Vagina (tissue), 2 donors: ENCODE measurements around the gene GHR. TPM values are rescaled to one million over a fixed set of nuclear protein-coding genes. Genes with fewer than 3 reads are reported as not detected.

ENCODE experiments used
- DNase-seq, 2 donors: peaks; one replicate each; pipeline ENCODE4 v3.0.0-alpha.2; 2017; ENCODE audit errors: extremely low spot score in 2 of 2
- H3K27ac ChIP-seq: fragments of 200-600 bp; sonication (generic); one replicate; pipeline ENCODE4 v1.5.1; 2019
- H3K27me3 ChIP-seq: fragments of 200-600 bp; sonication (generic); one replicate; pipeline ENCODE4 v1.5.1; 2019
- H3K36me3 ChIP-seq, 2 donors: fragments of 200-600 bp; sonication (generic); one replicate each; pipeline ENCODE4 v1.5.1; 2017 to 2019
- H3K4me1 ChIP-seq: fragments of 200-600 bp; sonication (generic); one replicate; pipeline ENCODE4 v1.5.1; 2019
- H3K4me3 ChIP-seq, 2 donors: fragments of 200-600 bp; sonication (generic); 1 replicate in 1 of 2; 2 replicates in 1 of 2; pipeline ENCODE4 v1.5.1; 2016 to 2019
- H3K9me3 ChIP-seq: fragments of 200-600 bp; sonication (generic); one replicate; pipeline ENCODE4 v1.5.1; 2019
- POLR2A ChIP-seq, 2 donors: fragments of 450-650 bp; IDR thresholded peaks; one replicate each; pipeline ENCODE4 v1.6.1; 2017; ENCODE audit warnings: antibody characterized with exemption in 2 of 2, mild to moderate bottlenecking in 2 of 2, moderate library complexity in 2 of 2
- POLR2AphosphoS5 ChIP-seq, 2 donors: sonication (generic); formaldehyde crosslinking; IDR thresholded peaks; one replicate each; pipeline ENCODE4 v1.9.0; 2017; ENCODE audit warnings: antibody characterized with exemption in 2 of 2, mild to moderate bottlenecking in 2 of 2, low read depth in 1 of 2; ENCODE audit not compliant: insufficient read depth in 1 of 2
- intact Hi-C: fragments of 100-400 bp; cut with DNase I; formaldehyde crosslinking; loops from one replicate; pipeline ENCODE4 v1.15.1; 2023
- total RNA-seq: library from RNA; depleted of rRNA; stranded (reverse); fragments of >200 nt; gene quantifications from one replicate; pipeline ENCODE4 v1.2.3, GENCODE V29; 2016
- TF ChIP-seq, protein P1 (sequence below), 3 experiments: fragments of 450-650 bp in 2 of 3; fragments of 200-600 bp in 1 of 3; sonication (generic) in 1 of 3; IDR thresholded peaks; one replicate each; pipeline ENCODE4 v1.5.1; 2017 to 2019; ENCODE audit warnings: antibody characterized with exemption in 3 of 3, mild to moderate bottlenecking in 2 of 3, moderate library complexity in 2 of 3

GHR gene
- total RNA-seq, 1 donor from 2014 or later, result 16.7 TPM

DNA sequence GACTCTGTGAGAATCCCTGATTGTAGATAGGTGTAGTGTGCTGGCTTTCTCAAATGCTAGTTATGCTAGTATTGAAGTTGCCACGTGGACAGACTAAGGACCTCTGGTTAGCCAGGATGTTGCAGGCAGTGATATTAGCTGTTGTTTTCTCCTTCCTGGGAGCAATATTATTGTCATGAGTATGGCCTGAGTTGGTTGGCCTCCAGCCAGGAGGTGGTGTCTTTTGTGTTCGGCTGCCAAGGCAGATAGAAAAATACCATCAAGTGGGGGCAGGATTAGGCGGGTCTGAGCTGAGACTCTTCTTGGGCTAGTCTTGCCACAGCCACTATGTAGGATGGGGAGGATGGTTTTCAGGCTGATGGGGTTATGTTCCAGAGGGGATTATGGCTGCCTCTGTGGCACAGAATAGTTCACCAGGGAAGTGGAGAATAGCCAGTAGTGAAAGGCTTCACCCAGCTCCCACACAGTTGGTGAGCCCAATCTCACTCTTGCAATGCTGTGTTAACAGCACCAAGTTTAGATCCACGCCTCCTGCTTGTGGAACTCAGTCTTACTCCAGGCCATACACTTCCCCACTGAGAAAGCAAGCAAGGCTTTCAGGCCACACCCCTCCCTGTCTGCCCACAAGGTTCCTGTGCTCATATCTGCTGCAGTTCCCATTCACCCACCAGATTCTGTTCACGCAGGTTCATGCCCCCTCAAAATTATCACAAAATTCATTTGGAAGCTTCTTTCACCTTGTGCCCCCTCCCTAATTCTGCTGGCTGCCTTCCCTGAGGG is 31.2 kb downstream of the GHR start:
- intact Hi-C loops, result no loop called here
- Histone ChIP-seq H3K4me1 (no peaks in the 10 kb centered on the region), H3K4me3 (no peak overlapping the region), H3K27me3 (no peaks in the 10 kb centered on the region), H3K27ac (no peak overlapping the region), H3K9me3 (no peaks in the 10 kb centered on the region), H3K36me3 (no peaks in the 10 kb centered on the region)
- DNase-seq, result no peak
- TF ChIP-seq POLR2AphosphoS5 (IDR thresholded peaks at IDR 0.05; ENCODE audit: insufficient read depth in 1 of 2, low read depth in 1 of 2) (no peak), POLR2A (IDR thresholded peaks at IDR 0.05) (no peak)
- TF ChIP-seq, protein P1, sequence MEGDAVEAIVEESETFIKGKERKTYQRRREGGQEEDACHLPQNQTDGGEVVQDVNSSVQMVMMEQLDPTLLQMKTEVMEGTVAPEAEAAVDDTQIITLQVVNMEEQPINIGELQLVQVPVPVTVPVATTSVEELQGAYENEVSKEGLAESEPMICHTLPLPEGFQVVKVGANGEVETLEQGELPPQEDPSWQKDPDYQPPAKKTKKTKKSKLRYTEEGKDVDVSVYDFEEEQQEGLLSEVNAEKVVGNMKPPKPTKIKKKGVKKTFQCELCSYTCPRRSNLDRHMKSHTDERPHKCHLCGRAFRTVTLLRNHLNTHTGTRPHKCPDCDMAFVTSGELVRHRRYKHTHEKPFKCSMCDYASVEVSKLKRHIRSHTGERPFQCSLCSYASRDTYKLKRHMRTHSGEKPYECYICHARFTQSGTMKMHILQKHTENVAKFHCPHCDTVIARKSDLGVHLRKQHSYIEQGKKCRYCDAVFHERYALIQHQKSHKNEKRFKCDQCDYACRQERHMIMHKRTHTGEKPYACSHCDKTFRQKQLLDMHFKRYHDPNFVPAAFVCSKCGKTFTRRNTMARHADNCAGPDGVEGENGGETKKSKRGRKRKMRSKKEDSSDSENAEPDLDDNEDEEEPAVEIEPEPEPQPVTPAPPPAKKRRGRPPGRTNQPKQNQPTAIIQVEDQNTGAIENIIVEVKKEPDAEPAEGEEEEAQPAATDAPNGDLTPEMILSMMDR (IDR thresholded peaks at IDR 0.05), result no peak

DNA sequence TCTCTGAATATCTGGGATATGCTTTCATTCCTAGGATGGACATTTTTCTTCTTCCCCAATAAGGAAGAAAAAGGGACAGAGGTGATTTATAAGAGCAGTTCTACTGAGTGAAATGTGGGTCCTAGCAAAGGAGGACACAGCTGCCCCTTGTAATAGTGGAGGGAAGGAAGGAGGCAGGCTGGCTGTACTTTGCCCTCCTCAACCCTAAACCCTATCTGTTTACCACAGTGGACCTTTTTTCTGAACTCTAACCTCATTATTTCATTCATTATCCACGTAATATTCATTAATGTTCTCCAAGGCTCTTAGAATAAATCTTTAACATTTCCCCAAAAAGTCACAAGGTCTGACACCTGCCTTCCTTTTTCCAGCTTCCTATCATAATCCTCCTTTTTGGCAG is 37.8 kb downstream of the GHR start:
- Histone ChIP-seq H3K4me1 (peaks cover 11% of the 10 kb centered on the region), H3K9me3 (no peaks in the 10 kb centered on the region), H3K27me3 (no peaks in the 10 kb centered on the region), H3K27ac (no peak overlapping the region), H3K36me3 (no peaks in the 10 kb centered on the region), H3K4me3 (no peak overlapping the region)
- intact Hi-C loops, result no loop called here
- no peak for DNase-seq
- no peak for TF ChIP-seq POLR2AphosphoS5 (IDR thresholded peaks at IDR 0.05; ENCODE audit: insufficient read depth in 1 of 2, low read depth in 1 of 2)
- TF ChIP-seq, protein P1 (IDR thresholded peaks at IDR 0.05), result no peak
- no peak for TF ChIP-seq POLR2A (IDR thresholded peaks at IDR 0.05)

DNA sequence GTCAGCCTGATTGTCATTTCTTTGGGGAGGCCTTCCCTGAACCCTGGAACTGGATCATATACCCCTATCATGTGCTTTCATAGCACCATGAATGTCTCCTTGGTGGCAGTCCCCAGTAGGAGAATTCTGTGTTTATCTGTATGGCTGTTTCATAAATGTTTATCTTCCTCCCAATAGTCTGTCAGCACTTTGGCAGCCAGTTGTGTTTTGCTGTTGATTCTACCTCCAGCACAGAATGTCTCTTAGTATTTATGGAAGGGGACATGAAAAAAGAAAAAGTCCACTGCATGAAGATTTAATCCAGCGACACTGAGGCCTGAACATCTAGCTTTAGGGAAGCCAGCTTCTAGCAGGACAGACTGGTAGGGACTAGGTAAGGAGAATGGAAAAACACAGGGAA is 38.3 kb downstream of the GHR start:
- intact Hi-C loops, result no loop called here
- H3K9me3 ChIP-seq, result no peaks in the 10 kb centered on the region
- peaks cover 11% of the 10 kb centered on the region for H3K4me1 ChIP-seq

DNA sequence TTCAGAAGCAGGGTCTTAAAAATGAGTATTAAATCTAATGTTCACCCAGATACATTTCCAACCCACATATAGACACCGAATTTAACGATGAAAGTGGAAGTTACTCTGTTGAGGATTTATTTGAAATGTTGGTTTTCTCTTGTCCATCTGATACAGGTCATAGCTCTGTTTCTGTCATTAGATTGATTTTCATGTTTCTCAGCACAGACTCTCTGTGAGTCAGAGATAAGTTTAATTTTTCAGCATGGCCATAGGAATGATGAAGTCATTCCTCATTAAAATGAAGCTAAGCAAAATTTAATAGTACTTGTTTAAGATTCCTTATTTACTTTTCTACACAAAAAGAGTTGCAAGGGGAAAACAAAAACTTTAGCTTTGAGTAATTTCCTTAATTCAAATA is 38.8 kb downstream of the GHR start:
- H3K4me1 ChIP-seq, result peaks cover 11% of the 10 kb centered on the region
- H3K9me3 ChIP-seq, result no peaks in the 10 kb centered on the region
- intact Hi-C loops, result no loop called here
- no peak for DNase-seq
- H3K27ac ChIP-seq, result no peak overlapping the region
- no peaks in the 10 kb centered on the region for H3K27me3 ChIP-seq
- no peaks in the 10 kb centered on the region for H3K36me3 ChIP-seq
- H3K4me3 ChIP-seq, result no peak overlapping the region
- TF ChIP-seq, protein P1 (IDR thresholded peaks at IDR 0.05), result no peak
- TF ChIP-seq POLR2A (IDR thresholded peaks at IDR 0.05), result no peak
- TF ChIP-seq POLR2AphosphoS5 (IDR thresholded peaks at IDR 0.05; ENCODE audit: insufficient read depth in 1 of 2, low read depth in 1 of 2), result no peak

More for the DNA sequence above, 38.3 kb downstream of the GHR start:
- no peak overlapping the region for H3K27ac ChIP-seq
- H3K27me3 ChIP-seq, result no peaks in the 10 kb centered on the region
- H3K4me3 ChIP-seq, result no peak overlapping the region
- DNase-seq, result no peak
- TF ChIP-seq, protein P1 (IDR thresholded peaks at IDR 0.05), result no peak
- no peak for TF ChIP-seq POLR2A (IDR thresholded peaks at IDR 0.05)
- TF ChIP-seq POLR2AphosphoS5 (IDR thresholded peaks at IDR 0.05; ENCODE audit: insufficient read depth in 1 of 2, low read depth in 1 of 2), result no peak
- no peaks in the 10 kb centered on the region for H3K36me3 ChIP-seq

DNA sequence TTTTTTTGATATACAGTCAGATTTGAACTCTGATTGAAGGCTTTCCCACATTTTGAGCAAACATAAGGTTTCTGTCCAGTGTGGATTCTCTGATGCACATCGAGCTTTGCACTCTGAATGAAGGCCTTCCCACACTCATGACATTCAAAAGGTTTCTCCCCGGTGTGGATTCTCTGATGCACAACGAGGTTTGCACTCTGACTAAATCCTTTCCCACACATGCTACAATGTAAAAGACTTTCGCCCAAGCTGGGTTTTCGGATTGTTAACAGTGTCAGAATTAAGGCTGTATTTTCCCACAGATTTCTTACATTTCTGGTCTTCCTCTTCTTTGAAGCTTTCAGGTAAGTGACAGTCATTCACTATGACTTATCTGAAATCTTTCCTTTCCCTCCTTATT is 44.3 kb downstream of the GHR start:
- DNase-seq, result no peak
- Histone ChIP-seq H3K27ac (no peak overlapping the region), H3K36me3 (no peaks in the 10 kb centered on the region), H3K4me3 (no peak overlapping the region), H3K4me1 (no peaks in the 10 kb centered on the region), H3K9me3 (no peaks in the 10 kb centered on the region), H3K27me3 (no peaks in the 10 kb centered on the region)
- no peak for TF ChIP-seq POLR2A (IDR thresholded peaks at IDR 0.05)
- TF ChIP-seq, protein P1 (IDR thresholded peaks at IDR 0.05), result no peak
- no peak for TF ChIP-seq POLR2AphosphoS5 (IDR thresholded peaks at IDR 0.05; ENCODE audit: insufficient read depth in 1 of 2, low read depth in 1 of 2)
- intact Hi-C loops, result no loop called here
